DMS 273 (cell line): ENCODE measurements around the gene LHFPL3.
"Not testable (repeated sequence)": the region's sequence is repeated elsewhere in the genome, so short reads cannot be mapped to it uniquely, and the experiment has no call there.

Experiments used
- DNase-seq: peaks from one replicate; lab custom pipeline; 2025; ENCODE audit not compliant: unreplicated experiment; lab: John Stamatoyannopoulos, UW

The LHFPL3 gene

DNA sequence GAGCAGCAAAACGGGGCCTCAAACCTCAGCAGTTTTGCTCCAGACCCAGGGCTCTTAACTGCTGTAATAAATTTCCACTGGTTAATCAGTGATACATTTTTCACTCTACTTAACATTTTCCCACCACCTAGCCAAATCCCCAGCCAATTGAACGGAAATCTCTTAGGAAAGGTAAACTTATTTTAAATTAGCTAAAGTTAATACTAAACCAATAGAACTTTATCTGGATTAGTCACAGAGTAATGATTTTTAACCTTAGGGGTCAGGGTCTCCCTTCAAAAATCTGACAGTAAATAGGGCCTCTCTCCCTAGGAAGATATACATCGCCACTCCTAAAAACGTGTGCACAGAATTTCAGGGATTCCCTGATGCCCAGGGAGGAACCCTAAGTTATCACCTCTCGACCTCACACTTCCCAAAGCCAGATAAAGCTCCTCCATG lies 598.2 kb downstream of the LHFPL3 start:
- DNase-seq = no peak

DNA sequence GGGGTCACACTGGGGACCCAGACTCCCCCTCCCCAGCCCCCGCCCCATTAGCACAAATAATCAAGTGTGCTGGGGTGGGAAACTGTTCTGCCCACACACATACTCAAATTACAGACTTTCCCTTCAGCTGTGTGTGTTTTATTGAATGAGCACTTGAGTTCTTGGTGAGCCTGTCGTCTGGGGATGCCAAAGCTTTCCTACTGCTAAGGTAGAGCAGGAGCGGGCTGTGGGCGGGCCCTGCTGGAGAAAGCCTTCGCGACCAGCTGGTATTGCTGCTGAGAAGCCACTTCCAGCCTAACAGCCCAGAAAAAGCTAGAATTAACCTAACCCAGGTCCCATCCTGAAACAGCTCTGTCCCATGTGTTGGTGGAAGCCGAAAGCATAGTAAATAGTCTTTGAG lies 598.7 kb downstream of the LHFPL3 start:
- DNase-seq = peak; percentile 46

DNA sequence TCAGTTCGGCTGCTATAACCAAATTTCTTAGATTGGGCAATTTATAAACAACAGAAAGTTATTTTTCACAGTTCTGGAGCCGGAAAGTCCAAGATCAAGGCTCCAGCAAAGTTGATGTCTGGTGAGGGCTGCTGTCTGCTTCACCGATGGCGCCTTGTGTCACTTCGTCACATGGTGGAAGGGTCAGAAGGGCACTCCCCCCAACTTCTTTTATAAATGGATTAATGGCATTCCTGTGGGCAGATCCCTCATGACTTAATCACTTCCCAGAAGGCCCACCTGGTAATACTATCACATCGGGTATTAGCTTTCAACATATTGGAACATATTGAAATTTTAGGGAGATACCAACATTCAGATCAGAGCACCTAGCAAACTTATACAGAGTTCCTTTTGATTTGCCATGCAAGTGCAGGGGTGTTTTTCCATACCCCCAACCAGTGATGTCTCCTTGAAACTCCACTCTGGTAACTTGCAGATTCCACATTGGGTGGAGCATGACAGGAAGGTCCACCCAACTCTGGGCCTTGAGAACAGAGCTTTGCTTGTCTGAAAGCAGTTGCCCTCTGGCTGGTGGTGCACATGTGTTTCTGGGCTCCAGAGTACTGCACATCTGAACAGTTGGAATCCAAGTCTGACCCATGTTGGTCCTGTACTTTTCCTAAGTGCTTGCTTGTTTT lies 600.5 kb downstream of the LHFPL3 start:
- DNase-seq = no peak

DNA sequence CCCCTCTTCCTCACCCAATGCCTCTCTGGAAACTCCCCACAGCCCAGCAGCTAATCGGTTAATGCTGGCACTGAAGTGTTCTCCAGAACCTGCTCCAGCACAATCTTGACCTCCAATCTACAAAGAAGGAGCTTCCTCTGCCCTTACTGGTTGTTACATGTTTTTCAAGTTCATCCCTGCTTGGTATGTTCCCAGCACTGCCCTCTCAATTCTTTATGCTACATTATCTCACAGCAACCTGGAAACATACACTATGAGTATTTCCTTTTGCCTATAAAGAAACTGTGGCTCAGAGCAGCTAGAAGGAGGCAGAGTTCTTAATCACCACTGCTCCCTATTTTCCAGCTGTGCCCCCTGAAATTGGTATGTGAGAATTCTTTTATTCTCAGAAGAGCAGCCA lies 601.5 kb downstream of the LHFPL3 start:
- DNase-seq = no peak

DNA sequence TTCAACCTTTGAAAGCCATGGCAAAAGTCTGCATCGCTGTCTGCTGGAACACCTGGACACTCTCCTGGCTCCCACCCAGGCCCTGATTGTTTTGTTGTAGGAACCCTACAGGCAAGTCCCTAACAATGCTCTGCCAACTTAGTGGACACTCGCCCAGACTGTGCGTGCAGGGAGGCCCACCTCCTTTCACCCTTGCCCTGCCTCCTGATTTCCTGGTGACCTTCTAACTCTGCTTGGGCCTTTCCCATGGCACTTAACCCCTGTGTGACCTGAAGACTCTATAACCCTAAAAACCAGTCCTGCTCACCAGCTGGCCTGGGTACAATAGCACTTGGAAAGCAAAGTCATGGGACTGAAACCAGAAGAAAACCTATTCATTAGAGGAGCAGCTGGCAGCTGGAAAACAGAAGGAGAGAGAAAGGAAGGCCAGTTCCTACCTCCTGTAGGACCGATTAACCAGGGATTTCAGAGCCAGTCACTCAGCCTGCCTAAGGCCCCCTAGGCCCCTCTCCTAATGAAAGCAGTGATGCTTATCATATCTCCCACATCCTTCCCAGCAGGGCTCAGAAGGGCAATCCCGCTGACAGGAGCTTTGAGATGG lies 602.9 kb downstream of the LHFPL3 start:
- peak; percentile 79 for DNase-seq

DNA sequence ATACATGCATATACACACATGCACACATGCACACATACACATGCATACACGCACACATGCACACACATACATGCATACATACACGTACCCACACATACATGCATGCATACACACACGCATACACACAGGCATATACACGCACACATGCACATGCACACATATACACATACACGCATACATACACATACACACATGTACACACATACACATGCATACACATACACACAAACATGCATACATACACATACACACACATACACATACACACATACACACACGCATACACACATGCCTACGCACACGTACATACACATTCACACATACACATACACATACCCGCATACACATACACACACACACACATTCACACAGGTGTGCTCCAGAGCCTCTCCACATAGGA lies 604.6 kb downstream of the LHFPL3 start:
- DNase-seq = no peak

DNA sequence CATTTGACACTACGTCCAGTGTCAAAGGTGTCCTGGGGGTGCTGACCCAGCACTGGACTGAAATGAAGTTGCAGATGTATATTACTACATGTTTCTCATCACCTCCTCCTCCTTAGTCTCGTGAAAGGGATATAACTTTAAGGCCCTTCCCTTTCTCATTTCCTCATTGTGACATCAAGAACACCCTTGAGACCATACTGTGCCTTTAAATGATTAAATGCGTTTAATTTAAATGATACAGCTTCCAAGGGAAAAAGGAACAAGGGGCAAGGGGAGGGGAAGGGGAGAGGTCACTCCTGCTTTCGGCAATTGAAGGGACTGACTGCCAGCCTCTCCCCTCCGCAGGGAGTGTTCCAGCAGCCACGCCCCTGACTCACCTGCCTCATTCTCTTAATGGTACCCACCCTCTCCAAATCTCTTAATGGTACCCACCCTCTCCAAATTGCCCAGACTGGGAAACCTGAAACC lies 605.2 kb downstream of the LHFPL3 start:
- no peak for DNase-seq

DNA sequence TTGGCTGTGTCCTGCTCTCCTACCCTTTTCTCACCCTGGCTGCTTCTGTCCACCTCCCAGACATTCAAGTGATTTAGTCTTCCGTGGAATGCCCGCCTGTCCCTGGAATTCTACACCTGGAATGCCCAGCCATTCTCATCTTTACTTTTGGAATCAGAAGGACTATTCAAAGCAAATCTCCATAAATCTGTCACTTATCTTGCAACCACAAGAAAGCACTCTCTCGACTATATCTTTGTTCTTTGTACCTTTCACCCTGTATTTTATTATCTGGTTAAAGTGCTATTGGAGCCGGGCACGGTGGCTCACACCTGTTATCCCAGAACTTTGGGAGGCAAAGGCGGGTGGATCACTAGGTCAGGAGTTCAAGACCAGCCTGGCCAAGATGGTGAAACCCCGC lies 606.3 kb downstream of the LHFPL3 start:
- no peak for DNase-seq

DNA sequence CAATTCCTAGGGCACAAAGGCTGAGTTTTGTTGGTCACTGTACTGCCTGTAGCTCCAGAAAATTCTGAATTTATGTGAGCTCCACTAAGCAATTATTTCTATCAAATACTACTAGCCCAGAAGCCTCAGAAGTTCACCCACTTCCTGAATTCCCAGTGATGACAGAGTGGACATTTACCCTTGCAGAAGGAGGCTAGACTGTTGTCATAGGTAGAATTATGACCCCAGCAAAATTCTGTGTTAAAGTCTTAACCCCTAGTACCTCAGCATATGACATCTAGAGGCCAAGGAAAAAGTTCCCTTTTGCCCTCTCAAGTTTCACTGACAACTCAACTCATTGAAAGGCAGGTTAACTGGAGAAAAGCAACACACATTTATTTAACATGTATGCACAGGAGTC lies 606.9 kb downstream of the LHFPL3 start:
- DNase-seq = no peak

DNA sequence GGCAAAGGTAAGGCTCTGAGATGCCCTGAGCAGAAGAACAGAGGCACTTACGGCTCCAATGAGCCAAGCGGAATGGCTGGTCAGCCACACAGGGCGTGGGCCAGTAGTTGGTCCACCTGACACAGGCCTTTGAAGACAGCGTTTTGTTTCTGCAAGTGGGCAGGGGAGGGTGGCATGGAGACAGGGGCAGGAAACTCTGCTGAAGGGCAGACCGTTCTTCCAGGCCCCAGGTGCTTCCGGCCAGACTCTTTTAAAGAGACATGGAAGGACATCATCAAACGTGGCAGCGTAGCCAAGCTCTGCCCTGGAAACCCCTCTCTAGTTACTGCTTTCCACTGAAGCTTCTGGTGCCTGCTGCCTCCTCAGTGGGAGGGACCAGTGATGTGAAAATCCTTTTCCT lies 608.1 kb downstream of the LHFPL3 start:
- DNase-seq = no peak

DNA sequence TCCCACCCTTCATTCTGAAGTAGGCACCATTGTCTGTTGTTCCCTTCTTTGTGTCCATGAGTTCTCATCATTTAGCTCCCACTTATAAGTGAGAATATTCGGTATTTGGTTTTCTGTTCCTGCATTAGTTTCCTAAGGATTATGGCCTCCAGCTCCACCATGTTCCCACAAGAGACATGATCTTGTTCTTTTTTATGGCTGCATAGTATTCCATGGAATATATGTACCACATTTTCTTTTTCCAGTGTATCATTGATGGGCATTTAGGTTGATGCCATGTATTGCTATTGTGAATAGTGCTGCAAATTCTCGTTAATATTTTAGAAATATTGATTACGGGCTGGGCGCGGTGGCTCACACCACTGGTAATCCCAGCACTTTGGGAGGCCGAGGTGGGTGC lies 609.1 kb downstream of the LHFPL3 start:
- not testable (repeated sequence) for DNase-seq

DNA sequence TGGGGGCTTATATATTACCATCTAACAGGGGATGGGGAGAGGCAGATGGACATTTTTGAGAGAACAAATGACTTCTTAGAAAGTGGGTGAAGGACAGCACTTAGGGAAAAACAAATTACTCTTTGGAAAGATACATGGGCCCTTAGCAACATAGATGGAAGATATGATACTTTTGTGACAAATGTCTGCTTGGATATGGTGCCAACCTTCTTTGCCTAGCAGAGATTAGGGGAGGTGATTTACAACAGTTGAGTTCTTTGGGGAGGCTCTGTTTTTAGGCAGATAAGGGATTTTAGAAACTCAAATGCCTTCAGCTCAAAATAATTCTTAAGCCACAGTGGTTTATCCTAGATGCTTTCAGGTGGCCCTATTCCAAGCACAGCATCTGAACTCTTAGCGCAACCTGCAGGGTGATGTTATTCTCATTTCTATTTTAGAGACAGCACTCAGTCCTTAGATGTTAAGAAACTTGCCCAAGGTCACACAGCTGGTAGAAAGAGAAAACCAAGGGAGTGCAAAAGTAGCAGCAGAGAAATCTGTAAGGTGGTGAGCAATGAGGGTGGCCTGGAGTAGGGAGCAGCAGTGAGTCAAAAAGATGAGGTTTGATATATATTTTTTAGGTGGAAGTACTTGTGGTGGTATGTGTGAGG lies 610.5 kb downstream of the LHFPL3 start:
- no peak for DNase-seq

DNA sequence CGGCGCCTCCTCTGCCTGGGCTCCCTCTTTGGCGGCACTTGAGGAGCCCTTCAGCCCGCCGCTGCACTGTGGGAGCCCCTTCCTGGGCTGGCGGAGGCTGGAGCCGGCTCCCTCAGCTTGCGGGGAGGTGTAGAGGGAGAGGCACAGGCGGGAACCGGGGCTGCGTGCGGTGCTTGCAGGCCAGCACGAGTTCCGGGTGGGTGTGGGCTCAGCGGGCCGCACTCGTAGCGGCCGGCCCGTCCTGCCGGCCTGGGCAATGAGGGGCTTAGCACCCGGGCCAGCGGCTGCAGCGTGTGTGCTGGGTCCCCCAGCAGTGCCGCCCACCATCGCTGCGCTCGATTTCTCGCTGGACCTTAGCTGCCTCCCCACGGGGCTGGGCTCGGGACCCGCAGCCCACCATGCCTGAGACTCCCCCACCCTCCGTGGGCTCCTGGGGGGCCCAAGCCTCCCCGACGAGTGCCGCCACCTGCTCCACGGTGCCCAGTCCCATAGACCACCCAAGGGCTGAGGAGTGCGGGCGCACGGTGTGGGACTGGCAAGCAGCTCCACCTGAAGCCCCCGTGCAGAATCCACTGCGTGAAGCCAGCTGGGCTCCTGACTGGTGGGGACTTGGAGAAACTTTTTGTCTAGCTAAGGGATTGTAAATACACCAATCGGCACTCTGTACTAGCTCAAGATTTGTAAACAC lies 611.8 kb downstream of the LHFPL3 start:
- DNase-seq = no peak

DNA sequence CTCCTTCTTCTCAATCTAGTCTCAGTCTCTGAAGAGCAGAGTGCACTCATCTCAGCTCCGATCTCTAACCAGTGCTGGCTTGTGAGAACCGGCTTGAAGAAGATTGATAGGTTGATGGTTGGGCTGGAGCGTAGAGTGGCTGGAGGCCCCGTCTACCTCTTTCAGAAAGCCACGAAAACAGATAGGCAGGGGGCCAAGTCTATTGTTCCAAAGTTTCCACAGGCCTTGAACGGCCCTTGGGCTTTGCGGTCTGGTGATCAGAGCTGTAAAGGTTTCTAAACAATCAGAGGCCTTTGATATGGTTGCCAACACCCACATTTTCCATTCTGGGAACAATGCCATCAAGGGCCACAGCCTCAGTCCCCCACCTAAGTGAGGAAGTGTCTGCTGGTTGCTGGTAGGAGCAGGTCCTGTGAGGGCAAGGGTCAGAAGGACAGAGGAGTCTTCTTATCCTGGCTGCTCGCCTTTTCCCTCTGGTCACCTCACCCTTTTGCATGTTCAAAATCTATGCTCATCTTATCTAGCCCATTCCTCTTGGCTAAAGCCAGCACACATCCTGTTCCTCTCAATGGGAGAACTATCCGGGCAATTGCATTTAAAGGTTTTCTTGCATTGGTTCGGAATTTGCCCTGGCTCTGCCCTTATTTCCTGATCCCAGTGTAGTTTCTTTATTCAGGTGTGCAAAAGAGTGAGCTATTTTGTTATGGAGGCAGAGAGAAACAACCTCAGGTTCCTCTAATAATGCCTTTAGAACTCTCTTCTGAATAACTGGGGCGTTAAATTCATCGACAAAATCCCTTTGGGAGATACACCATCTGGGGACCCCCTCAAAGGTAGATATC lies 615.3 kb downstream of the LHFPL3 start:
- peak; percentile 65 for DNase-seq

DNA sequence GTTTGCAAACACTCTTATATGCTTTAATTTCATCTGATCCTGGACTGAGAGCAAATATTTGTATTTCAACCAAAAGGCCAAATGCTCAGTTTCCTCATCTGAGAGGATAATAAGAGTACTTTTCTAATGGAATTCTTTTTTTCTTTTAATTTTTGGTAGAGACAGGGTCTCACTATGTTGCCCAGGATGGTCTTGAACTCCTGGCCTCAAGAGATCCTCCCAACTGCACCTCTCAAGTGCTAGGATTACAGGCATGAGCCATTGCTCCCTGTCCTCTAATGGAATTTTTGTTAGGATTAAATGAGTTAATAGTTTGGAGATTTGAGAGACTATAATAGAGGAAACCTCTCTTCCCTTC lies 617.2 kb downstream of the LHFPL3 start:
- no peak for DNase-seq

DNA sequence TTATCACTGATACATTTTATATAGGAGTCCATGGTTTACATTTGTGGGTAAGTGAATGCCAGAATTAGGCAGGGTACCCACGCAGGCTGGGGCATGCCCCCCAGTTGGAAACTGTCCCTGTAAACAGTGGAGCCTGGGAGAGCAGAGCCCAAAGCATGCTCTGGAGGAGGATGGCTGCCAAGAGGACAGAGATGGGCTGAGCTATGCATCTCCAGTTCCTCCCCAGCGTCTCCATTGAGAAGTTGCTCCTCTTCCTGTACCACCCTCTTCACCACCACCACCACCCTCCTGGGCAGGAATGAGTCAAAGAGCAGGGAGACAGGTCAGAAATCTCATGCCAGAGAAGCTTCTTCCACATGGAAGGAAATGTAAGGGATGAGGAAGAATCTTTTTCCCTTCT lies 617.9 kb downstream of the LHFPL3 start:
- peak; percentile 19 for DNase-seq

DNA sequence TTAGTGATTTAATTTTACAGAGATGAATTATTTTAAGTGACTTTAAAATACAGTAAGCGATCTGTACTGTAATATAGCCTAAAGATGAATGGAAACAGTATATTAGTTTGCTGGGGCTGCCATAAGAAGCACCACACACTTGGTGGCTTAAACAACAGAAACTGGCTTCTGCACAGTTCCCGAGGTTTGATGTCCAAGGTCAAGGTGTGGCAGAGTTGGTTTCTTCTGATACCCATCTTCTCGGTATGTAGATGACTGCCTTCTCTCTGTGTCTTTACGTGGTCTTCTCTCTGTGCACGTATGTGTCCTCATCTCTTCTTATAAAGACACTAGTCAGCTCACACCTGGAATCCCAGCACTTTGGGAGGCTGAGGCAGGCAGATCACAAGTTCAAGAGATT lies 621.6 kb downstream of the LHFPL3 start:
- DNase-seq = no peak

DNA sequence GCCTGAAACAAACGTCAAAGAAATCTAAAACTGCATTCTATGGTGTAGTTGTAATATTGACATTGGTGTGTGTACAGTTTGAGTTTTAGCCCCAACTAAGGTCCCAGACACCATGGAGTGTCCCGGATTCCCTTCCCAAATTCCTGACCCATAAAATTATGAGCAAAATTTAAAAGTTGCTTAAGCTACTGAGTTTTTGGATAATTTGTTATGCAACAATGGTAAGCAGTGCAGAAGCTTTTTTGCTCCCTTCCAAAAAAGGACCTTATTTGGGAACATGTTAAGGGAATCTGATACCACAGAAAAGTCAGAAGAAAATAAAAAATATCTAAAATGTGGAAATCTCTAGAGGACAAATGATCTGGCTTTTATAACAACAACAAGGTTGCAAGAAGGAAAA lies 622.4 kb downstream of the LHFPL3 start:
- DNase-seq = no peak

DNA sequence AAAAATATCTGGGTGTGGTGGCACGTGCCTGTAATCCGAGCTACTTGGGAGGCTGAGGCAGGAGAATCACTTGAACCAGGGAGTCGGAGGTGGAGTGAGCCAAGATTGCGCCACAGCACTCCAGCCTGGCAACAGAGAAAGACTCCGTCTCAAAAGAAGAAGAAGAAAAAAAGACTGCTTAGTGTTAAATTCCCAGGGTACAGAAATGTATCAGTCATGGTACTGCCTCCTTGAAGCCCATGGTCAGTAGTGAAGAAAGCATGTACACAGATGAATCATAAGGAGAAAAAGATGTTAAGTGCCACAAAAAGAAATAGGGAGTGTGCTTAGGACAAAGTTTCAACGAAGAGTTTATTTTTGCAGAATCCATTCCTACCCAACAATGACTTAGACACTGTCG lies 623.1 kb downstream of the LHFPL3 start:
- DNase-seq = no peak

DNA sequence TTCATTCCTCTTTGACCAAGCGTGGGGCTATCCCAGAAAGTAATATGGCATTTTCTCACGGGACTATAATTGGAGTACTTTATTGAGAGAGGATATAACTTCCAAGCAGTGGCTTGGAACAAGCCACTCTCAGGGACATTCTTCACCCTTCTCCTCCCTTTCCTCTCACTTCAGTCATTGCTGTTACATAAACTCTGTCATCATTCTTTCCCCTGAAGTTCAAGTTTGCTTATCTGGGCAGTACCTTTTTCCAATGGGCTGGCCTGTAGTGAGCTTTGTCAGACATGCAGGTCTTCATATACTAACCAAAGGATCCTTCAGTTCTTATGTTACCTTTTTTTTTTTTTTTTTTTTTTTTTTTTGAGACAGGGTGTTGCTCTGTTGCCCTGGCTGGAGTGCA lies 626.9 kb downstream of the LHFPL3 start:
- no peak for DNase-seq
